ENCODE results near the gene WIZ.

DNA sequence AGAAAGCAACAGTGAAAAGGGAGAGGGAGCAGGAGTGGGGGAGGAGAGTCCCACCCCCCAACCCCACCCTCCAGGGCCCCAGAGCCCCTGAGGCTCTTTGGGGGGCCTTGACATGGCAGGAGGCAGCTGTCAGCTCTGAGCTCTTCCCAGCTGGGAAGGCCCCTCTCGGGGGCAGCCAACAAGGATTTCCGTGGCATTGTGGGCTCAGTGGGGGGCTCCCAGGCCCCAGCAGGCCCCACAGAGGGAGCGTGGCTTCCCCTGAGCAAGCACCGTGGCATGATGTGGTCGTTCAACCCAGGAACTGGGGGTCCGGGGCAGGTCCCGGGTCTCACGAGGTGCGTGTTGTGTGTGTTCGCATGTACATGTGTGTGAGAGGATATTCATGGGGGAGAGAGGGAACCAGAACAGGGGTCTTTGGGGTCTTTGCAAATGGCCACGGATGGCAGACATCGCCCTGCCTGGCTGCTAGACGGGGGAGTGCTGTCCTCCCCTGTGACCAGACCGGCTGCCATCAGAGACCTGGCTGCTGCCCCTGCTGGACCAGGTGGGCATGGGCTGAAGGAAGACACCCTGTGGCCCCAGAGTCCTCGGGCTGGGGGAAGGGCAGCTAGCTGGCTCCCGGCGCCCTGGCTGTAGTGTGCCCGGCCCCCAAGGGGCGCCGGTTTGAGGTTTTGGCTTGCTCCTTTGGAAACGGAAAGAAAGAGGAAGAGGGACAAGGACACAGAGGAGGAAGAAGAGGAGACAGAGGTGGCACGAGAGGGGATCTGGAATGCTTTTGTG lies 27.3 kb downstream of the WIZ start:
- TF ChIP-seq, protein P1, sequence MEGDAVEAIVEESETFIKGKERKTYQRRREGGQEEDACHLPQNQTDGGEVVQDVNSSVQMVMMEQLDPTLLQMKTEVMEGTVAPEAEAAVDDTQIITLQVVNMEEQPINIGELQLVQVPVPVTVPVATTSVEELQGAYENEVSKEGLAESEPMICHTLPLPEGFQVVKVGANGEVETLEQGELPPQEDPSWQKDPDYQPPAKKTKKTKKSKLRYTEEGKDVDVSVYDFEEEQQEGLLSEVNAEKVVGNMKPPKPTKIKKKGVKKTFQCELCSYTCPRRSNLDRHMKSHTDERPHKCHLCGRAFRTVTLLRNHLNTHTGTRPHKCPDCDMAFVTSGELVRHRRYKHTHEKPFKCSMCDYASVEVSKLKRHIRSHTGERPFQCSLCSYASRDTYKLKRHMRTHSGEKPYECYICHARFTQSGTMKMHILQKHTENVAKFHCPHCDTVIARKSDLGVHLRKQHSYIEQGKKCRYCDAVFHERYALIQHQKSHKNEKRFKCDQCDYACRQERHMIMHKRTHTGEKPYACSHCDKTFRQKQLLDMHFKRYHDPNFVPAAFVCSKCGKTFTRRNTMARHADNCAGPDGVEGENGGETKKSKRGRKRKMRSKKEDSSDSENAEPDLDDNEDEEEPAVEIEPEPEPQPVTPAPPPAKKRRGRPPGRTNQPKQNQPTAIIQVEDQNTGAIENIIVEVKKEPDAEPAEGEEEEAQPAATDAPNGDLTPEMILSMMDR (IDR thresholded peaks at IDR 0.05), result no peak
- TF ChIP-seq POLR2A (IDR thresholded peaks at IDR 0.05) (no peak), POLR2AphosphoS5 (IDR thresholded peaks at IDR 0.05) (no peak), EP300 (IDR thresholded peaks at IDR 0.05) (no peak)
